Measurements from ENCODE around the gene NPHP4. TPM values are rescaled to one million over a fixed set of nuclear protein-coding genes. Genes with fewer than 3 reads are reported as not detected.

Gene NPHP4
- total RNA-seq, 8 experiments from 2014 or later, result 4.5 to 20.2 (median 11.0) TPM

- 17 to 82% (median 80%) methylated on average over 1 to 5 of the region's 5 CpGs; no CpG with 5 or more reads in 6 of the 10 experiments for WGBS, 10 experiments
- H3K4me3 ChIP-seq, result no peak overlapping the region
- H3K4me1 ChIP-seq (replicated peaks in 1 of 2), result no peaks in the 10 kb centered on the region
- no peak overlapping the region for H3K27ac ChIP-seq
- no peak for ATAC-seq (replicated peaks in 6 of 8)
- in situ Hi-C loops (cut with MboI; ENCODE audit: low pct_unique_long_range_greater_than_20kb in 2 of 9, low sequenced_read_pairs in 9 of 9, unreplicated experiment in 9 of 9), result no loop called here
Measured at GRCh38 chr1:5822266-5822665, 170.0 kb downstream of the NPHP4 start.

- in situ Hi-C loops (cut with MboI; ENCODE audit: low pct_unique_long_range_greater_than_20kb in 2 of 9, low sequenced_read_pairs in 9 of 9, unreplicated experiment in 9 of 9), result no loop called here
- 0 to 86% (median 66%) methylated on average over 1 to 10 of the region's 12 CpGs; no CpG with 5 or more reads in 2 of the 10 experiments for WGBS, 10 experiments
- no peak for ATAC-seq (replicated peaks in 6 of 8)
Measured at GRCh38 chr1:5821540-5822176, 170.6 kb downstream of the NPHP4 start.

GRCh38 chr1:5820026-5820421 lies 172.2 kb downstream of the NPHP4 start:
- 68 to 95% (median 87%) methylated on average over 3 to 8 of the region's 10 CpGs; no CpG with 5 or more reads in 6 of the 10 experiments for WGBS, 10 experiments
- in situ Hi-C loops (cut with MboI; ENCODE audit: low pct_unique_long_range_greater_than_20kb in 2 of 9, low sequenced_read_pairs in 9 of 9, unreplicated experiment in 9 of 9), result no loop called here
- no peak overlapping the region for H3K27ac ChIP-seq
- H3K4me3 ChIP-seq, result no peak overlapping the region
- no peaks in the 10 kb centered on the region for H3K4me1 ChIP-seq (replicated peaks in 1 of 2)
- no peak for ATAC-seq (replicated peaks in 6 of 8)

More at GRCh38 chr1:5821540-5822176, 170.6 kb downstream of the NPHP4 start:
- Histone ChIP-seq H3K4me1 (replicated peaks in 1 of 2) (no peaks in the 10 kb centered on the region), H3K4me3 (no peak overlapping the region), H3K27ac (no peak overlapping the region)

GRCh38 chr1:5819391-5820025 lies 172.7 kb downstream of the NPHP4 start:
- no peak overlapping the region for H3K4me3 ChIP-seq
- H3K4me1 ChIP-seq (replicated peaks in 1 of 2), result no peaks in the 10 kb centered on the region
- H3K27ac ChIP-seq, result no peak overlapping the region
- ATAC-seq (replicated peaks in 6 of 8), result no peak
- 0 to 75% (median 48%) methylated on average over 1 to 9 of the region's 9 CpGs; no CpG with 5 or more reads in 3 of the 10 experiments for WGBS, 10 experiments
- in situ Hi-C loops (cut with MboI; ENCODE audit: low pct_unique_long_range_greater_than_20kb in 2 of 9, low sequenced_read_pairs in 9 of 9, unreplicated experiment in 9 of 9), result no loop called here

- in situ Hi-C loops (cut with MboI; ENCODE audit: low pct_unique_long_range_greater_than_20kb in 2 of 9, low sequenced_read_pairs in 9 of 9, unreplicated experiment in 9 of 9), result no loop called here
- 0 to 79% (median 67%) methylated on average over 1 to 14 of the region's 14 CpGs; no CpG with 5 or more reads in 2 of the 10 experiments for WGBS, 10 experiments
- ATAC-seq (replicated peaks in 6 of 8), result no peak
Measured at GRCh38 chr1:5818755-5819154, 173.5 kb downstream of the NPHP4 start.

GRCh38 chr1:5815716-5816115 lies 176.5 kb downstream of the NPHP4 start:
- Histone ChIP-seq H3K4me3 (no peak overlapping the region), H3K4me1 (replicated peaks in 1 of 2) (no peaks in the 10 kb centered on the region), H3K27ac (no peak overlapping the region)
- 6 to 91% (median 75%) methylated on average over 2 to 4 of the region's 4 CpGs for WGBS, 10 experiments
- ATAC-seq (replicated peaks in 6 of 8), result no peak
- in situ Hi-C loops (cut with MboI; ENCODE audit: low pct_unique_long_range_greater_than_20kb in 2 of 9, low sequenced_read_pairs in 9 of 9, unreplicated experiment in 9 of 9), result no loop called here

More at GRCh38 chr1:5818755-5819154, 173.5 kb downstream of the NPHP4 start:
- Histone ChIP-seq H3K4me1 (replicated peaks in 1 of 2) (no peaks in the 10 kb centered on the region), H3K4me3 (no peak overlapping the region), H3K27ac (no peak overlapping the region)

- in situ Hi-C loops (cut with MboI; ENCODE audit: low pct_unique_long_range_greater_than_20kb in 2 of 9, low sequenced_read_pairs in 9 of 9, unreplicated experiment in 9 of 9), result no loop called here
- WGBS, 10 experiments, result 0 to 80% (median 50%) methylated on average over 1 to 2 of the region's 2 CpGs; no CpG with 5 or more reads in 5 of the 10 experiments
- Histone ChIP-seq H3K27ac (no peak overlapping the region), H3K4me3 (no peak overlapping the region), H3K4me1 (replicated peaks in 1 of 2) (no peaks in the 10 kb centered on the region)
- ATAC-seq (replicated peaks in 6 of 8), result no peak
Measured at GRCh38 chr1:5815211-5815610, 177.0 kb downstream of the NPHP4 start.

- no peaks in the 10 kb centered on the region for H3K4me1 ChIP-seq (replicated peaks in 1 of 2)
- no peak for ATAC-seq (replicated peaks in 6 of 8)
- in situ Hi-C loops (cut with MboI; ENCODE audit: low pct_unique_long_range_greater_than_20kb in 2 of 9, low sequenced_read_pairs in 9 of 9, unreplicated experiment in 9 of 9), result no loop called here
- H3K4me3 ChIP-seq, result no peak overlapping the region
- H3K27ac ChIP-seq, result no peak overlapping the region
- 7 to 90% (median 54%) methylated on average over 1 to 12 of the region's 25 CpGs; no CpG with 5 or more reads in 2 of the 10 experiments for WGBS, 10 experiments
Measured at GRCh38 chr1:5814046-5814619, 178.1 kb downstream of the NPHP4 start.

- Histone ChIP-seq H3K4me1 (replicated peaks in 1 of 2) (no peaks in the 10 kb centered on the region), H3K4me3 (no peak overlapping the region), H3K27ac (no peak overlapping the region)
- in situ Hi-C loops (cut with MboI; ENCODE audit: low pct_unique_long_range_greater_than_20kb in 2 of 9, low sequenced_read_pairs in 9 of 9, unreplicated experiment in 9 of 9), result no loop called here
- no peak for ATAC-seq (replicated peaks in 6 of 8)
- WGBS, 10 experiments, result 40 to 100% (median 83%) methylated on average over 1 to 2 of the region's 8 CpGs; no CpG with 5 or more reads in 5 of the 10 experiments
Measured at GRCh38 chr1:5813480-5813879, 178.7 kb downstream of the NPHP4 start.

Other genes starting within 250 kb of the NPHP4 start
- 10 to 100 TPM in 5 of 8 experiments, 1 to 10 TPM in 3; 6.3 to 21.9 (median 11.5) TPM for gene KCNAB2, start 53.5 kb upstream of the NPHP4 start, total RNA-seq
- 10 to 100 TPM in 1 of 8 experiments, 1 to 10 TPM in 1, under 1 TPM in 6; 0.15 to 18.4 (median 0.63) TPM for gene CHD5, start 187.9 kb upstream of the NPHP4 start, total RNA-seq
- 100 to 1,000 TPM; 340 to 786 (median 466) TPM for gene RPL22, start 207.2 kb upstream of the NPHP4 start, total RNA-seq
- gene RNF207, start 213.7 kb upstream of the NPHP4 start, total RNA-seq, result 100 to 1,000 TPM in 1 of 8 experiments, 10 to 100 TPM in 2, 1 to 10 TPM in 5; 1.8 to 149 (median 7.3) TPM
- gene ICMT, start 243.5 kb upstream of the NPHP4 start, total RNA-seq, result 10 to 100 TPM; 26.5 to 62.1 (median 36.1) TPM